NCI-H2081 (cell line): ENCODE data around the gene TRMT44.
"Not testable (repeated sequence)": the region's sequence is repeated elsewhere in the genome, so short reads cannot be mapped to it uniquely, and the experiment has no call there.

Source experiments
- DNase-seq, 2 experiments: peaks; one replicate each; lab custom pipeline; 2025; lab: John Stamatoyannopoulos, UW

The TRMT44 gene

GRCh38 chr4:8494983-8495548 is 54.5 kb downstream of the TRMT44 start:
- no peak for DNase-seq

- no peak for DNase-seq
Measured at GRCh38 chr4:8495803-8496202, 55.2 kb downstream of the TRMT44 start.

GRCh38 chr4:8497762-8498161 is 57.2 kb downstream of the TRMT44 start:
- DNase-seq, result no peak

- no peak for DNase-seq
Measured at GRCh38 chr4:8500966-8501365, 60.4 kb downstream of the TRMT44 start.

GRCh38 chr4:8501781-8502180 is 61.2 kb downstream of the TRMT44 start:
- no peak for DNase-seq

GRCh38 chr4:8502371-8502770 is 61.8 kb downstream of the TRMT44 start:
- DNase-seq, result no peak

- DNase-seq, result no peak
Measured at GRCh38 chr4:8502836-8503585, 62.4 kb downstream of the TRMT44 start.

GRCh38 chr4:8503801-8504200 is 63.2 kb downstream of the TRMT44 start:
- no peak for DNase-seq

- DNase-seq, result peak; percentile 57 to 70
Measured at GRCh38 chr4:8504279-8505007, 63.9 kb downstream of the TRMT44 start.

- no peak for DNase-seq
Measured at GRCh38 chr4:8505229-8505628, 64.7 kb downstream of the TRMT44 start.

GRCh38 chr4:8506006-8506372 is 65.4 kb downstream of the TRMT44 start:
- DNase-seq, result no peak

GRCh38 chr4:8506373-8507195 is 66.0 kb downstream of the TRMT44 start:
- no peak for DNase-seq

- no peak for DNase-seq
Measured at GRCh38 chr4:8507196-8507570, 66.6 kb downstream of the TRMT44 start.

- DNase-seq, result no peak
Measured at GRCh38 chr4:8507624-8508023, 67.0 kb downstream of the TRMT44 start.

GRCh38 chr4:8508266-8508665 is 67.7 kb downstream of the TRMT44 start:
- DNase-seq, result no peak

- no peak for DNase-seq
Measured at GRCh38 chr4:8508740-8509139, 68.2 kb downstream of the TRMT44 start.

GRCh38 chr4:8509311-8509950 is 68.9 kb downstream of the TRMT44 start:
- DNase-seq, result no peak

GRCh38 chr4:8510191-8510590 is 69.6 kb downstream of the TRMT44 start:
- DNase-seq, result no peak

GRCh38 chr4:8510611-8511285 is 70.2 kb downstream of the TRMT44 start:
- DNase-seq, result no peak

GRCh38 chr4:8512510-8512909 is 71.9 kb downstream of the TRMT44 start:
- no peak for DNase-seq

GRCh38 chr4:8513080-8513479 is 72.5 kb downstream of the TRMT44 start:
- DNase-seq, result not testable (repeated sequence)
